ENCODE results near the gene EFCAB13. TPM values are rescaled to one million over a fixed set of nuclear protein-coding genes. Genes with fewer than 3 reads are reported as not detected.
A peak's percentile ranks its signal among the peaks of the same experiment; 100 is the strongest.

The EFCAB13 gene, protein sequence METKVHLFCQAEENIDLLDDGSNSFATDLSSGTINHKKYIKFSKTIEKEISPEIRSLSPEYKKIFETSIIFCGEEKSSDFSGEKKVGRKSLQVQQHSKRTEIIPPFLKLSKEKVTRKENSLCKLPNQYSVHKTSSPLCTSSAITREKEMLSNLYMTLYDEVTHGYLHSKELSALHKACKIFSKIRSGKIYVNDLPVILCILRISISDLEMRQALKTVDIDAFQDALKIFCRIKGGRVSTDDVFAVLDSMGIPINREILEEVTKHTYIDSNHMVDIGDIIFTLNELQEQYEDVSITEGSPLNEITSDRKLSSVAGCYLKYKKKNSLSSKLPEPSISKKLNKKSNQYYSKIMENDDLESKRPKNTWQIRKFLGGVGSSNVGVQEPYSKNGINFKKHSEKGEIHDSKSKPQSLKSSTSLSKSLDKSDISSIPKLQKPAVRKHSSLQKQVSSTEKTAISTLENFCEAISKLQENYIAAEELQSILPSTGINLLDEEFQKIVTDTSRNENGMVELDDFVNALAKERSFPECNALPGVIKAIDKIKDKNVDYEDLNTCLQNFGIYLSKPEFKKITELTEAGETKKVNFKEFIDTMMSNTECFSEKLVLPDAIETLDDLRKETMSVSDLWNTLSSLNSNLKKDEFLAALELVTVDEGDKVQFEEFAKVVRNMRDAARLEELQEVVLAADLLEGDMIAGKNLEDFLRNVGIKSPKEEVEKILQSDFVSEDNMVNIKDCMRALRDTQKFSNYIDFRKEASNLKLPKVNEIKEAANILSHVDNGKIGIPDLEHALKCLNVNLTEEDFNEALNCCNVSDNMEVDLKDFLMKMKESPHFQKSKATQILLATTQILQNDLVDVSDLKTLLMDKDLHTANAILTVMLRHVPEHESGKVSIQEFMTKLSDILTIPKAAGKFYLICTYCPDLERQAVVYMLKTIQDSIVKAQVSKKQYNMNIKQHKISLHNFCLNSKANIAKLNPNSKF
- total RNA-seq (10 to 100 TPM in 1 of 2 donors, 1 to 10 TPM in 1; 5.6 to 21.4 TPM), polyA plus RNA-seq (1 to 10 TPM in 1 of 2 donors, under 1 TPM in 1; 0.56 to 1.7 TPM)
- long read RNA-seq, donor 1, partial matches to known transcripts, result 0 of 1 reads
- long read RNA-seq, donor 1, other reads (novel, unspliced or antisense), result 0 of 1 reads
- long read RNA-seq, donor 2, result 0 reads
- long read RNA-seq, donor 3, result 0 reads
- long read RNA-seq, donor 4, result 0 reads
- long read RNA-seq, donor 5, partial matches to known transcripts, result 6 of 6 reads
- long read RNA-seq, donor 5, other reads (novel, unspliced or antisense), result 0 of 6 reads

DNA sequence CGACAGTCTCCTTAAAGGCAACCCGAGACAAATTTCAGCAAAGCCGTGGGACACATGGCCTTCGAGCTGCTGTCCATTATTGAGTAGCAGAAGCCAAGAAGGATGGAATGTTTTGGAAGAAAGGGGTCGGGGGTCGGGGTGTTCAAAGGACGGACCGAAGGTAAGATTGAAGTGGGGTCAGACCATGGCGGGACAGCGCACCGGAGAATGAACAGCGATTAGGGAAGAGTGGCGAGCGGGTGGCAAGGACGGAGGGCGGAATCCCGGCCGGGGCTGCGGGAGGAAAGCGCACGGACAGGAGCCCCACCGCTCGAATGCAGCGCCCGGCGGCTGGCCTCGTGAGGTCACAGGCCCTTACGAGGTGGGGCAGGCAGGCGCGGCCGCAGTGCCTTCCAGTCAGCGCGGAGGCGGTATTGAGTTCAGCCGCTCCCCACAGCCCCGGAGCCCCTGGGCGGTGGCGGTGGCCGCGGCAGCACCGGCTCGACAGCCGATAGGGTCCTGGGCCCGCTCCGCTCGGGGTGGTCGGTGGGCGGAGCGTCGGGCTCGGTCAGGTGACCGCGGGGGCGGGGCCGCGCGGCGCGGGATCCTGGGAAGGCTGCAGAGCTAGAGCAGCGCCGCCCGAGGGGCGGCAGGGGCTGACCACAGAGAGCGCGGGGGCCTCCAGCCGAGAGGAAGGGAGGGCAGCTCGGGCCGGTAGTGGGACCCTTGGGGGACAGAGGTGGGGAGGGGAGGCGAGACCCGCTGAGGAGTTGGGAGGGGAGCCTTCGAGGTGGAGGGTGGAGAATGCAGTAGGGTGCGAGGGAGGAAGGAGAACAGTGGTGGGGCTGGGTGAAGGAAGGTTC lies at the start of gene EFCAB13:
Gene EFCAB13 (plus strand): TSS at position 574 of the 842 bp plus-strand sequence. CDS start 4,399 bp downstream, outside the sequence.
- TF ChIP-seq, protein P1, sequence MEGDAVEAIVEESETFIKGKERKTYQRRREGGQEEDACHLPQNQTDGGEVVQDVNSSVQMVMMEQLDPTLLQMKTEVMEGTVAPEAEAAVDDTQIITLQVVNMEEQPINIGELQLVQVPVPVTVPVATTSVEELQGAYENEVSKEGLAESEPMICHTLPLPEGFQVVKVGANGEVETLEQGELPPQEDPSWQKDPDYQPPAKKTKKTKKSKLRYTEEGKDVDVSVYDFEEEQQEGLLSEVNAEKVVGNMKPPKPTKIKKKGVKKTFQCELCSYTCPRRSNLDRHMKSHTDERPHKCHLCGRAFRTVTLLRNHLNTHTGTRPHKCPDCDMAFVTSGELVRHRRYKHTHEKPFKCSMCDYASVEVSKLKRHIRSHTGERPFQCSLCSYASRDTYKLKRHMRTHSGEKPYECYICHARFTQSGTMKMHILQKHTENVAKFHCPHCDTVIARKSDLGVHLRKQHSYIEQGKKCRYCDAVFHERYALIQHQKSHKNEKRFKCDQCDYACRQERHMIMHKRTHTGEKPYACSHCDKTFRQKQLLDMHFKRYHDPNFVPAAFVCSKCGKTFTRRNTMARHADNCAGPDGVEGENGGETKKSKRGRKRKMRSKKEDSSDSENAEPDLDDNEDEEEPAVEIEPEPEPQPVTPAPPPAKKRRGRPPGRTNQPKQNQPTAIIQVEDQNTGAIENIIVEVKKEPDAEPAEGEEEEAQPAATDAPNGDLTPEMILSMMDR (IDR thresholded peaks at IDR 0.05; ENCODE audit: control extremely low read depth, extremely low read depth), result no peak
- peaks cover 0 to 10% (median 0%) of the 10 kb centered on the region in 5 donors for H3K4me1 ChIP-seq (ENCODE audit: control insufficient read depth in 5 of 5, insufficient read depth in 5 of 5, low read length in 5 of 5)
- DNase-seq (peak; percentile 85 to 96 (median 93)), ATAC-seq (ENCODE audit: insufficient read depth, low FRiP score) (peak; percentile 97)
- peak within 1 kb of the TSS; percentile 52 to 99 for H3K9ac ChIP-seq (ENCODE audit: insufficient read depth in 1 of 2, low read length in 2 of 2)
- H3K9me3 ChIP-seq (ENCODE audit: control insufficient read depth in 4 of 4, insufficient read depth in 3 of 4, low read length in 3 of 4), result no peaks in the 10 kb centered on the region
- H3K36me3 ChIP-seq (ENCODE audit: control insufficient read depth in 4 of 4, insufficient read depth in 4 of 4, low read length in 4 of 4), result no peaks in the 10 kb centered on the region
- no peaks in the 10 kb centered on the region for H3K27me3 ChIP-seq (ENCODE audit: control insufficient read depth in 3 of 3, insufficient read depth in 3 of 3, low read length in 2 of 3)
- WGBS, 2 donors, result 1% methylated on average over 65 to 72 of the region's 72 CpGs
- peak within 1 kb of the TSS; percentile 46 to 94 for H3K27ac ChIP-seq (ENCODE audit: low read depth in 1 of 2, low read length in 1 of 2)
- peak within 1 kb of the TSS; percentile 65 for H3K4me3 ChIP-seq

DNA sequence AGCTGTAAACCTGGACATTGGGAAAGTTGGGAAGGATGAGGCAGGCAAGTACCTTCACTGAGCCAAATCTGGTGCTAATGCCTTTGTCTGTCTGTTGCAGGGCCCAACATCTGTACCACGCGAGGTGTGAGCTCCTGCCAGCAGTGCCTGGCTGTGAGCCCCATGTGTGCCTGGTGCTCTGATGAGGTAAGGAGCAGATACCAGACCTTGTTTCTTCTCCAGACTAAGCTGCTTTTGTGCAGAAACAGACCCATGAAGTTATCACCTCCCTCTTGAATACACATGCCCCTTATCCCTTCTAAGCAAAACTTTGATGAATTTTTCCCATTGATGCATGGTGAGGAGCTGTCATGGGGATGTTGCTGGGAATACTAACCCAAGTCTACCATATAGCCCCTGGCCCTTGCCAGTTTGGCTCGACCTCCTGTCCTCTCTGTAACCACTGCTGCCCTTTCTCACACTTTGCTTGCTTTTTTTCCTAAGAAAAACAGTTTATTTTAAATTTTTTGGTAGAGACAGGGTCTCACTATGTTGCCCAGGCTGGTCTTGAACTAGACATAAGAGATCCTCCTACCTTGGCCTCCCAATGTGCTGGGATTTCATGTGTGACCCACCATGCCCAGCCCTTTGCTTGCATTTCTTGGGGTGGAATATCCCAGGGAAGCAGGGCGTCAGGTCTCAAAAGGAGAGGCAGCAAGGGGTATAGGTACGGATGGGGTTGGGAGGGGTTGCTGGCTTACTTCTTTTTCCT lies 49.3 kb upstream of the EFCAB13 start:
- Histone ChIP-seq H3K4me1 (ENCODE audit: control insufficient read depth in 5 of 5, insufficient read depth in 5 of 5, low read length in 5 of 5) (peaks cover 22 to 39% (median 27%) of the 10 kb centered on the region in 5 donors), H3K4me3 (no peak overlapping the region), H3K27ac (ENCODE audit: low read depth in 1 of 2, low read length in 1 of 2) (peak overlapping the region in 1 of 2 donors; percentile 74), H3K9ac (ENCODE audit: insufficient read depth in 1 of 2, low read length in 2 of 2) (no peak overlapping the region), H3K9me3 (ENCODE audit: control insufficient read depth in 4 of 4, insufficient read depth in 3 of 4, low read length in 3 of 4) (no peaks in the 10 kb centered on the region), H3K27me3 (ENCODE audit: control insufficient read depth in 3 of 3, insufficient read depth in 3 of 3, low read length in 2 of 3) (no peaks in the 10 kb centered on the region), H3K36me3 (ENCODE audit: control insufficient read depth in 4 of 4, insufficient read depth in 4 of 4, low read length in 4 of 4) (no peaks in the 10 kb centered on the region)
- WGBS, 2 donors, result 94% methylated on average over 5 of the region's 5 CpGs
- ATAC-seq (ENCODE audit: insufficient read depth, low FRiP score) (no peak), DNase-seq (no peak)
- TF ChIP-seq, protein P1 (IDR thresholded peaks at IDR 0.05; ENCODE audit: control extremely low read depth, extremely low read depth), result no peak
